ENCODE results near the gene FNDC3B. TPM values are rescaled to one million over a fixed set of nuclear protein-coding genes. Genes with fewer than 3 reads are reported as not detected.

FNDC3B gene
- total RNA-seq, 2 experiments from 2014 or later: 9.2 to 13.5 TPM

DNA sequence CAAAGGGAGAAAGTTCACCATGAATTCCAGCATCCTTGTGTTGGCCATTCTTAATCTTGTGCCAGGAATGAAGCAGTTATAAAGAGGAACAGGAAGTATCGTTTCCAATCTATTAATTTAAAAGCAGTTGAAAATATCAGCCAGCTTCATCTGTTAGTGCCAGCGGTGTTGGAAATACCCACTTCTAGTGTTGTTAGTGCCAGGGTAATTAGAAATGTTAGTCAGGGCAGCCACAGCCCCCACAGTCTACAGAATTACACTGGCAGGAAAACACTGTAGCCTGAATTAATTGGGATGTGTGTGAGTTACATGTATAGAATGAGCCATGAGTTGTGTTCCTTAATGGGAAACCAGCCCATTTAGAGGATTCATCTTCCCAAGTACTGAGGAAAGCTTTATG lies 281.1 kb downstream of the FNDC3B start:
- Mint-ChIP-seq H3K4me3 (no peak overlapping the region), H3K27me3 (ENCODE audit: low read depth) (no peaks in the 10 kb centered on the region), H3K4me1 (ENCODE audit: low read depth) (peaks cover 21% of the 10 kb centered on the region), H3K36me3 (ENCODE audit: low read depth) (peaks cover 8% of the 10 kb centered on the region), H3K27ac (no peak overlapping the region), H3K9me3 (no peaks in the 10 kb centered on the region)
- no peak for DNase-seq
- CTCF ChIA-PET: interaction anchor here (1.2 to 5.9 kb wide), 2 partner anchors 8 to 11 kb away, joined by 4 to 23 read pairs; no protein-coding TSS in a partner anchor
- intact Hi-C loops (cut with micrococcal nuclease): no loop called here

DNA sequence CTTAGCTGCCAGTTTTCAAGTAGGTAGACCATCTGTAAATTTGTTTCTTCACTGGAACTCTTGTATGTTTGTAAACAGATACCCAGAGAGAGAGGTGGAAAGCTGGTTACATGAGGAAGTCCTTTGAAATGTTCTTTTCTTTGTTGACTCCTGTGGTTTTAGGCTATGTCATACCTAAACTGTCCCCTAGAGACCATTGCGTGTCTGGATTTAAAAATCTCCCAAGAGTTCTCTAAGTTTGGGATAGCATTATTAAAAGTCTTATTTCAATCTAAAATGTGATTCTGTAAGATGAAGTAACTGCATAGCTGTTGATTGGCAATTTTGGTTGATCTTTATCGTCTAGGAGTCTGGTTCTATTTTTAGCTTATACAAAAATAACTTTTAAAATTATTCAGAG lies 281.7 kb downstream of the FNDC3B start:
- Mint-ChIP-seq H3K27me3 (ENCODE audit: low read depth) (no peaks in the 10 kb centered on the region), H3K4me3 (no peak overlapping the region), H3K36me3 (ENCODE audit: low read depth) (peaks cover 8% of the 10 kb centered on the region), H3K4me1 (ENCODE audit: low read depth) (peaks cover 21% of the 10 kb centered on the region), H3K9me3 (no peaks in the 10 kb centered on the region), H3K27ac (no peak overlapping the region)
- CTCF ChIA-PET: interaction anchor here (1.2 to 5.9 kb wide), 2 partner anchors 9 to 11 kb away, joined by 4 to 23 read pairs; no protein-coding TSS in a partner anchor
- no peak for DNase-seq
- intact Hi-C loops (cut with micrococcal nuclease): no loop called here

DNA sequence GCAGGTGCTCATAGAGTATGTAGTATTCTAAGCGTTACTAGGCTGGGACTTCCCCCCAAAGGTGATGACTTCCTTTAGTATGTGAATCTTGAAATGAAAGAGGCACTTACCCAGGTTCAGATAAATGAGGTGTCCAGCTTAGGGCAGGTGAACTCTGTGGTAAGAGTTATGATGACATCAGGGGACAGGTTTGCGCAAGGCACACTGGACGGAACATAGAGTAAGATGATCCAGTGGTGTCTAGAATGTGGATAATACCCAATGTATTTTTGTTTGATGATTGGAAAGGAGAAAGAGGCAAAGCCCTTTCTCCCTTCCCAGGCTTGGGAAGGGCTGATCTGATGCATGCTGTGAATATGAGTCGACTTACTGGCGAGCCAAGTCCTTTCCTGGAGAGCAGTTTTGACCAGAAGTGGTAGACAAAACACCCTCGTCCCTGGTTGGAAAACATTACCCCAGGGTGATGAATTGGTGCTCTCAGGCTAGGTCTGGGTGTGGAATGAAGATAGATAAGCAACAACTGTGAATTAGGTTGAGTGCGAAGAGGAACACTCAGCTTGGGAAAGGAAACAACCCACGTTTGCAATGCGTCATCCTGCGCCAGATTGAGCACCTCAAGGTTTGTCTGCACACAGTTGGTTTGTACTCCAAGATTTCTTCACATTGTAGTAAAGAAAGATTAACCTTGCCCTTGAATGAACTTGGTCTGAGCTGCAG lies 284.7 kb downstream of the FNDC3B start:
- peak overlapping the region; percentile 73 for H3K27ac Mint-ChIP-seq
- CTCF ChIA-PET: interaction anchor here (0.9 to 1.0 kb wide), 3 partner anchors 8 to 321 kb away, joined by 3 to 4 read pairs (median 4); no protein-coding TSS in a partner anchor
- no peak overlapping the region for H3K4me3 Mint-ChIP-seq

DNA sequence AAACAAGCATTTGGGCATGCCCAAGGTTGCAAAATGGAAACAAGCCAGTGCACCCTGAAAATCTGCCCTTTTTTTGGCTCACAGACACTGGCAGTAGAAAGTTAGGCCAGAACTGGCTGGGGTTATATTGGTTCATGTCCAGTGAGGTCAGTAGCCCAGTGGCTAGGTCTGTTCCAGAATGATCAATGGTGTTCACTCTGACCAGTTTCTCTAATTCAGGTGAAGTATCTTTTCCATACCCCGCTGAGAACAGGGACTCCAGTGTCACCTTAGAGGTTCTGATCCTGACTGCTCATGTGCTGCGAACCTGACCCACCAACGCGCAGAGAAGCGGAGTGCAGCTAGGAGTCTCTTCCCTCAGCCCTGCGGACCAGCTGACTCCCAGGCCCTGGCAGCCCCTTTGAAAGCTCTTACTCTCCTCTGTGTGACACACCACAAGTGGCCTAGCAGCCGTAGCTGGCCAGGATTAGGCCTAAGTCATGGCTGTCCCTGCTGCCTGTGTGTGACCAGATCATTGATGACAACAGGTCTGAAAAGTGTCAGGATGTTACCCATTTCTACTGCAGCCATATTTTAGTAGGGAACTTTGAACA lies 285.3 kb downstream of the FNDC3B start:
- DNase-seq: no peak
- no peaks in the 10 kb centered on the region for H3K27me3 Mint-ChIP-seq (ENCODE audit: low read depth)
- CTCF ChIA-PET: interaction anchor here (0.9 to 1.0 kb wide), 2 partner anchors 8 to 322 kb away, joined by 3 to 4 read pairs; no protein-coding TSS in a partner anchor
- H3K4me1 Mint-ChIP-seq (ENCODE audit: low read depth): peaks cover 11% of the 10 kb centered on the region
- H3K27ac Mint-ChIP-seq: no peak overlapping the region
- no peak overlapping the region for H3K4me3 Mint-ChIP-seq
- peaks cover 4% of the 10 kb centered on the region for H3K36me3 Mint-ChIP-seq (ENCODE audit: low read depth)
- intact Hi-C loops (cut with micrococcal nuclease): loop anchor here (2.0 kb wide), 1 partner anchor 218 kb away; no protein-coding TSS in a partner anchor
- H3K9me3 Mint-ChIP-seq: no peaks in the 10 kb centered on the region

More for the DNA sequence above, 284.7 kb downstream of the FNDC3B start:
- Mint-ChIP-seq H3K9me3 (no peaks in the 10 kb centered on the region), H3K27me3 (ENCODE audit: low read depth) (no peaks in the 10 kb centered on the region), H3K4me1 (ENCODE audit: low read depth) (peaks cover 11% of the 10 kb centered on the region), H3K36me3 (ENCODE audit: low read depth) (peaks cover 5% of the 10 kb centered on the region)
- intact Hi-C loops (cut with micrococcal nuclease): loop anchor here (2.0 kb wide), 1 partner anchor 217 kb away; no protein-coding TSS in a partner anchor
- peak; percentile 48 for DNase-seq

DNA sequence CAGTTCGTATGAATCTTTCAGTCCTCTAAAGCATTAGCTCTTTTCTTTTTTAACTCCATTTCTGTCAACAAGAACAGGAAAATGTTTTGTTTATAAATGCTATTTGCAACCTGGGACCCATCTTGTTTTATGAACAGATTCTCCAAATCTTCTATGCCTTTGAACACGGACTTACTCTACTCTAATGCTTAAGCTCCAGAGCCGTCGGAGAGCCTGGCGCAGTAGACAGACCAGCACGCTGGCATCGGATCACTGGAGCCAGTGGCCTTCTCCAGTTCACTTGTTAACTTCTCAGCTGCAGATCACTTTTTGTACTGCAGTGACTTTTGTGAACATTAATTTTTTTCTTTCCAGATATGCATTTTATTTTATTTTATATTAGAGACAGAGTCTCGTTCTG lies 286.1 kb downstream of the FNDC3B start:
- no peaks in the 10 kb centered on the region for H3K9me3 Mint-ChIP-seq
- no peak overlapping the region for H3K27ac Mint-ChIP-seq
- no peak overlapping the region for H3K4me3 Mint-ChIP-seq
- no peaks in the 10 kb centered on the region for H3K27me3 Mint-ChIP-seq (ENCODE audit: low read depth)
- CTCF ChIA-PET: no interaction called here
- H3K4me1 Mint-ChIP-seq (ENCODE audit: low read depth): peaks cover 11% of the 10 kb centered on the region
- DNase-seq: no peak
- intact Hi-C loops (cut with micrococcal nuclease): loop anchor here (2.0 kb wide), 1 partner anchor 219 kb away; no protein-coding TSS in a partner anchor
- H3K36me3 Mint-ChIP-seq (ENCODE audit: low read depth): peaks cover 2% of the 10 kb centered on the region

DNA sequence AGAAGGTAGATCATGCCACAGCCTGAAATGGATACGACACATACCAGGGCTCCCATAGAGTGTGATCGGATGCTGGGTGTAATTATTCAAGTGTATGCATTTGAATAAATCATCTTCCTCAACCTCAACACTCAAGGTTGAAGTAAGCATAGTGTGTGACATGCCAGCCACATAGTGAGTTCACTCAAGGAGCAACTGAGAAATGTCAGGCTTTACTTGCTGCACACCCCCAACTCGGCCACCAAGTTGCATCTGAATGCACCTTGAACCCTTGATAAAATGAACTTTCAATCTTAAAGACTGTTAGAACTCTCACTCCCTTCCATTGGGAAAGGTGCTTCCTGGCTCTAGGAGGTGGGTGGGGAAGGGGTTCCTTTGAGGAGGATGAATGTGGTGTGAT lies 287.6 kb downstream of the FNDC3B start:
- CTCF ChIA-PET: no interaction called here
- H3K27ac Mint-ChIP-seq: no peak overlapping the region
- no peak overlapping the region for H3K4me3 Mint-ChIP-seq
- no peak for DNase-seq
- no peaks in the 10 kb centered on the region for H3K27me3 Mint-ChIP-seq (ENCODE audit: low read depth)
- H3K9me3 Mint-ChIP-seq: no peaks in the 10 kb centered on the region
- peaks cover 2% of the 10 kb centered on the region for H3K36me3 Mint-ChIP-seq (ENCODE audit: low read depth)
- peaks cover 11% of the 10 kb centered on the region for H3K4me1 Mint-ChIP-seq (ENCODE audit: low read depth)
- intact Hi-C loops (cut with micrococcal nuclease): no loop called here

DNA sequence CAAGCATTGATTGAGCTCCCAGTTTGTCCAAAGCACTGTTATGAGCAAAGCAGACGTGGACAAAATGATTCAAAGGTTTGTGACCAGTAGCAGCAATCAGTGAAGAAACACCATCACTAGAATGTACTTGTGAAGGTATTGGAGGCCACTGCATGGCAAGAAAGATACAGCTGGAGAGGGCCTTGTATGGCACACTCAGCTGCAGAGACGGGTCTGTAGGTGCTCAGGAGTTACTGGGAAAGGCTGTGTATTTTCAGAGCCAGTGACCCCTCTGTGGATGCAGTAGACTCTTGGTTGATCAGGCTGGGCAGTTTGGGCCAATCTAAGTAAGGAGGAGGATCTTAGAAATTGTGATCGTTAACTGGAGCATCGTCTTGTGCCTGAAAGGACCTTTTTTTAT lies 288.9 kb downstream of the FNDC3B start:
- H3K4me1 Mint-ChIP-seq (ENCODE audit: low read depth): peaks cover 14% of the 10 kb centered on the region
- intact Hi-C loops (cut with micrococcal nuclease): no loop called here
- H3K9me3 Mint-ChIP-seq: no peaks in the 10 kb centered on the region
- no peak overlapping the region for H3K27ac Mint-ChIP-seq
- DNase-seq: no peak
- CTCF ChIA-PET: interaction anchor here (1.9 kb wide), 1 partner anchor 14 kb away, joined by 5 read pairs; no protein-coding TSS in a partner anchor
- H3K4me3 Mint-ChIP-seq: no peak overlapping the region
- peaks cover 2% of the 10 kb centered on the region for H3K36me3 Mint-ChIP-seq (ENCODE audit: low read depth)
- no peaks in the 10 kb centered on the region for H3K27me3 Mint-ChIP-seq (ENCODE audit: low read depth)

DNA sequence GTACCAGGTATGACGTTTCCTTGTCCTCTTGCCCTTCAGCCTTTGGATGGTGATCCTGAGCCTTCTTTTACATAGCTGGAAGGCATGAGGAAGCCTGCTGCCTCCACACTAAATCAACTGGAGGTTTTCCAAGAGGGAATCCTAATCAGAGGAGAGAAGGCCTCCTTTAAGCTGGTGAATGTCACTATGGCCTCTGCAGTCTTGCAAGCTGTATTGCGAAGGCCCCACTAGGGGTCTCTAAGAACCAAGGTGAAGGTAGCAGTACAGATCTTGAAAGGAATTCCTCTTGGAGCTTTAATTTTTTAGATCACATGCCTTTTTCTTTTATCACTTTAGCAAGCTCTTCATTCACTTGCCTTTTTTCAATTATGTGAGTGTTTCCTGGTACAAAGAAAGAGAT lies 289.7 kb downstream of the FNDC3B start:
- Mint-ChIP-seq H3K9me3 (no peaks in the 10 kb centered on the region), H3K27ac (no peak overlapping the region)
- CTCF ChIA-PET: interaction anchor here (1.9 kb wide), 1 partner anchor 13 kb away, joined by 5 read pairs; no protein-coding TSS in a partner anchor

DNA sequence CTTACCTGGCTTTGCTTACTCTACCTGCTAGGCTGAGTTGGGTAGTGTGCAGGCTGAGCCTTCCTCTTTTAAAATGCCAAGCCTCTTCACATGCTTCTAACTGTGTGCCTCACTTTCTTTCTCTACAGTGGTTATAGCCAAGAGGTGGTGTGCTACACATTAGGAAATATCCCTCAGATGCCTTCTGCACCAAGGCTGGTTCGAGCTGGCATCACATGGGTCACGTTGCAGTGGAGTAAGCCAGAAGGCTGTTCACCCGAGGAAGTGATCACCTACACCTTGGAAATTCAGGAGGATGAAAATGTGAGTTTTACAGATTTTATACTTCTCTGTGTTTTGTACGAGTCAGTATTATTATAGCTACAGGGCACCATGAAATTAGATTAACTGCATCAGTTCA lies 291.0 kb downstream of the FNDC3B start:
- no peaks in the 10 kb centered on the region for H3K27me3 Mint-ChIP-seq (ENCODE audit: low read depth)
- H3K4me1 Mint-ChIP-seq (ENCODE audit: low read depth): peaks cover 4% of the 10 kb centered on the region
- H3K27ac Mint-ChIP-seq: no peak overlapping the region
- DNase-seq: no peak
- no peaks in the 10 kb centered on the region for H3K9me3 Mint-ChIP-seq
- H3K36me3 Mint-ChIP-seq (ENCODE audit: low read depth): no peaks in the 10 kb centered on the region
- H3K4me3 Mint-ChIP-seq: no peak overlapping the region
- intact Hi-C loops (cut with micrococcal nuclease): no loop called here
- CTCF ChIA-PET: interaction anchor here (0.8 to 3.1 kb wide), 10 partner anchors 10 to 343 kb away, joined by 3 to 30 read pairs (median 4); no protein-coding TSS in a partner anchor

More for the DNA sequence above, 289.7 kb downstream of the FNDC3B start:
- H3K27me3 Mint-ChIP-seq (ENCODE audit: low read depth): no peaks in the 10 kb centered on the region
- H3K4me1 Mint-ChIP-seq (ENCODE audit: low read depth): peaks cover 6% of the 10 kb centered on the region
- no peak for DNase-seq
- intact Hi-C loops (cut with micrococcal nuclease): no loop called here
- H3K36me3 Mint-ChIP-seq (ENCODE audit: low read depth): no peaks in the 10 kb centered on the region
- no peak overlapping the region for H3K4me3 Mint-ChIP-seq

DNA sequence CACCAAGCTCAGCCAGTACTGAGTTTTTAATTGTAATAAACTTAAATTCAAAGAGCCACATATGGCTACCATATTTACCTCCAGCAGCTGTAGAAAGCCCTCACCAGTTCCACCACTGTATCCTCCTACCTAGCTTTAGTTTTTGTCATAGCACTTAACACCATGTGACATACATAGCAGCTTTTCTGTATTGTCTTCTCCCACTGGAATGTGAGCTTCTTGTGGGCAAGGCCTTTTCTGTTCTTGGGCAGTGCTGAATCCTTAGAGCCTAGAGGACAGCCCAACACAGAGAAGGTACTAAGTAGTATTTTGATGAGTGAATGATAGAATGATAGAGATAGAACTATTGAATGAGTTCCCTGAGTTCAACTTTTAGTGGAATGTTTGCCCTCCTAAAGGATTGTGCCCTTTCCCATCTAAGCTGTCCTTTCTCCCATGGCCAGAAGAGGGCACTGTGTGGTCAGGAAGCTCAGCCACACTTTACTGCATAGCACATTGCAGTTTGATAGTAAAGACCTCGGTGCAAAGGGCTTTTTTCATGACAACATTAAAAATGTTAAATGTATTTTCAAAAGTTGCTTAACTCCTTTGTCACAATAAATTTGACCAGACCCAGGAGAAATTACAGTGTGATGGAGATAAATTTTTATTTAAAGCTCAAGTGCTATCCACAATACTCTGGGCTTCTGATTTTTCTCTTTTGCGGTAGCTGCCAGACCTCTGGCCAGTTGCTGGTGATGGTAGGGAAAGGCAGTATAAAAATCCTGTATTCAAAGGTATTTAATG lies 293.1 kb downstream of the FNDC3B start:
- CTCF ChIA-PET: interaction anchor here (0.5 to 3.1 kb wide), 62 partner anchors 8 to 1281 kb away, joined by 3 to 30 read pairs (median 4); no protein-coding TSS in a partner anchor
- H3K27me3 Mint-ChIP-seq (ENCODE audit: low read depth): no peaks in the 10 kb centered on the region
- intact Hi-C loops (cut with micrococcal nuclease): loop anchor here (1.0 to 2.0 kb wide), 6 partner anchors 145 to 418 kb away; partner anchors contain the start of gene ECT2
- H3K4me1 Mint-ChIP-seq (ENCODE audit: low read depth): peaks cover 4% of the 10 kb centered on the region
- H3K27ac Mint-ChIP-seq: no peak overlapping the region
- no peaks in the 10 kb centered on the region for H3K36me3 Mint-ChIP-seq (ENCODE audit: low read depth)
- no peak overlapping the region for H3K4me3 Mint-ChIP-seq
- peak; percentile 72 for DNase-seq
- H3K9me3 Mint-ChIP-seq: no peaks in the 10 kb centered on the region

DNA sequence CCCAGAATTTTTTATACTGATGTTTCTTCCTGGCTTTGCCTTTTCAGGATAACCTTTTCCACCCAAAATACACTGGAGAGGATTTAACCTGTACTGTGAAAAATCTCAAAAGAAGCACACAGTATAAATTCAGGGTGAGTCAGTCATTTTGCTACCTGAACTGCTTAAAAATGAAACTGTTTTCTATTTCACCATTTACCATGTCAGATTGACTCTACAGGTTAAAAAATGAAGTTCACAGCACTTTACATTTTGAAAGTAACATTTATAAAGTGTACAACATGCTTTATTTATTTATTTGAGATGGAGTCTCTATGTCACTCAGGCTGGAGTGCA lies 293.6 kb downstream of the FNDC3B start:
- CTCF ChIA-PET: interaction anchor here (0.6 to 3.1 kb wide), 44 partner anchors 9 to 715 kb away, joined by 3 to 30 read pairs (median 4); no protein-coding TSS in a partner anchor
- Mint-ChIP-seq H3K27ac (no peak overlapping the region), H3K9me3 (no peaks in the 10 kb centered on the region), H3K36me3 (ENCODE audit: low read depth) (no peaks in the 10 kb centered on the region), H3K4me1 (ENCODE audit: low read depth) (peaks cover 4% of the 10 kb centered on the region), H3K4me3 (no peak overlapping the region), H3K27me3 (ENCODE audit: low read depth) (no peaks in the 10 kb centered on the region)
- intact Hi-C loops (cut with micrococcal nuclease): loop anchor here (2.0 kb wide), 2 partner anchors 298 to 418 kb away; partner anchors contain the start of gene ECT2
- DNase-seq: no peak
